ENCODE data around the gene MROH7.

GRCh38 chr1:54754045-54754444, 112.5 kb downstream of the MROH7 start:
- TF ChIP-seq CTCF (conservative IDR thresholded peaks at IDR 0.05), result no peak
- TF ChIP-seq EZH2 (IDR thresholded peaks at IDR 0.05; ENCODE audit: low read depth), result no peak

Data from PC-9 (cell line).